ENCODE data around the gene ZBTB14.

ZBTB14 gene, protein sequence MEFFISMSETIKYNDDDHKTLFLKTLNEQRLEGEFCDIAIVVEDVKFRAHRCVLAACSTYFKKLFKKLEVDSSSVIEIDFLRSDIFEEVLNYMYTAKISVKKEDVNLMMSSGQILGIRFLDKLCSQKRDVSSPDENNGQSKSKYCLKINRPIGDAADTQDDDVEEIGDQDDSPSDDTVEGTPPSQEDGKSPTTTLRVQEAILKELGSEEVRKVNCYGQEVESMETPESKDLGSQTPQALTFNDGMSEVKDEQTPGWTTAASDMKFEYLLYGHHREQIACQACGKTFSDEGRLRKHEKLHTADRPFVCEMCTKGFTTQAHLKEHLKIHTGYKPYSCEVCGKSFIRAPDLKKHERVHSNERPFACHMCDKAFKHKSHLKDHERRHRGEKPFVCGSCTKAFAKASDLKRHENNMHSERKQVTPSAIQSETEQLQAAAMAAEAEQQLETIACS

DNA sequence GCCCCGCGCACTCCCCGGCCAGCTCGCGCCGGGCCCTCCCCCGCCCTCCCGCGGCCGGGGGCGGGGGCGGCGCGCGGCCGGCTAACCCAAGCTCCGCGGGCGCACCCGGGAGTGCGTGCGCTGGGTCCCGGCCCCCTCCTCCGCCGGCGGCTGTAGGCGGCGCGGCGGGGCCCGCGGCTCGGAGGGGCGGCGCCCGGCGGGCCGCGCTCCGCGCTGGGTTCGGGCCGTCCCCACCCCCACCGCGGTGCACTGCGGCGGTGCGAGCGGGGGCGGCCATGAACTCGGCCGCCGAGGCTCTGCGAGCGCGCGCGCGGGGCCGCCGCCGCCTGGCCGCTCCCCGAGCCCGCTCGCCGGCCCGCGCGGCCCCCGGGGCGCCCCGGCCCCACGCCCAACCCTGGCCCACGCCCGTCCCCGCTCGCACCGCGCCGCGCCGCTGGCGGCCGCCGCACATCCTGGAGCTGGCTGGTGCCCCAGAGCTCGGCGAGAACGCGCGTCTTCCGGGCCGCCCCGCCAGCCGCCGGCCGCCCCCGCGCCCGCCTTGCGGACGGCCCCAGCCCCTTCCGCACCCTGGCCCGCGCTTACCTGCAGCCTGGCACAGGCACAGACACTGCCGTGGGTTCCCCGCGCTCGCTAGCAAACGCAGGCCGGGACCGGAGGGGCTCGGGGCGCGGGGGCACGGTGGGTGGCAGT lies at the start of gene ZBTB14:
Gene ZBTB14, minus strand, starts transcription at position 496 of the 690 bp plus-strand sequence. CDS start 2,480 bp downstream, outside the sequence.
- peak; percentile 70 for DNase-seq

DNA sequence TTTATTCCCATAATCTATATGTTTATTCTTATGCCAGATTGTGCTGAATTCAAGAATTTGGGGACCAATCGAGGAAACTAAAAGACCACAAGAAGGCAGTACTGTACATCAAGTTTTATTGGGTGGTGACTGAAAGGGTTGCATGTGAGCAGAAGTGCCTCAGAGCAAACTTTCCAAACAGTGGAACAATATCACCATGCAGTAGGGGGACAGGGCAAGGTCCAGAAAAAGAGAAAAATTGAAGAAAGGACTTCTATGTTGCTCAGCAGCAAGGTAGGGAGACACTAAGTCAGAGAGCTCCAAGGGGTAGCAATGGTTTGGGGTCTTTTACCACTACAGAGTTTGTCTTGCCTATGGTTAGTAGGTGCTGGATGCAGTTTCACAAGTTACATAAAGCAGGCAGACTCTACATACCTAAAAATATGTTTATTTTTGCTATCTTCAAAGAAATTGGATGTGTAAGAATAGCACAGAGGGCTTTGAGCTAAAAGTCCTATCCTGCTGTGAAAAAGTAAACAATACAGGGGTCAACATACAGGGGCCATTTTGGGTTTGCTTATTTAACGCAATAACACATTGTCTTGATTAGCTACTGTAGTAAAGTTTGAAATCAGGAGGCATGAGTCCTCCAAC lies 43.8 kb upstream of the ZBTB14 start:
- DNase-seq, result no peak

DNA sequence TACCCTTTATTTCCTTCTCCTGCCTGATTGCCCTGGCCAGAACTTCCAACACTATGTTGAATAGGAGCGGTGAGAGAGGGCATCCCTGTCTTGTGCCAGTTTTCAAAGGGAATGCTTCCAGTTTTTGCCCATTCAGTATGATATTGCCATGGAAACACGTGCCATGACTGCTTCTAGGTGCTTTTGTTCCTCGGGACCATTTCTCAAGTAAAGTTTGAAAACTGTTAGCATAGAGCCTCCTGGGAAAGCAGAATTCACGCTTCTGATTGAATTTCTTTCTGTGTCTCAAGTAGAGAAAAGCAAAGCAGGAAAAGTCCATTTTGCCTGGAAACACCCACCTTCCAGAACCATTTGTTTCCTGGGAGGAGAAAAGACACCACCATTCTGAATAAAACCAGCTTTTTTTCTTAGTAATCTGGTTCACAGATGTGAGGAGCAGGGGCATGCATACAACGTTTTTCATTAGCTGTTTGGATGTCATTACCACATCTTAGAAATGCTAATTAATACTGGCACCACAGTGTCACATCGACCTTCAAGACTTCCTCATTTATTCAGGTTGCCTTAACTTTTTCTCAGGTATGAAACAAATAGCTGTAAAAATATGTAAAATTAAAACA lies 39.0 kb upstream of the ZBTB14 start:
- DNase-seq, result no peak

DNA sequence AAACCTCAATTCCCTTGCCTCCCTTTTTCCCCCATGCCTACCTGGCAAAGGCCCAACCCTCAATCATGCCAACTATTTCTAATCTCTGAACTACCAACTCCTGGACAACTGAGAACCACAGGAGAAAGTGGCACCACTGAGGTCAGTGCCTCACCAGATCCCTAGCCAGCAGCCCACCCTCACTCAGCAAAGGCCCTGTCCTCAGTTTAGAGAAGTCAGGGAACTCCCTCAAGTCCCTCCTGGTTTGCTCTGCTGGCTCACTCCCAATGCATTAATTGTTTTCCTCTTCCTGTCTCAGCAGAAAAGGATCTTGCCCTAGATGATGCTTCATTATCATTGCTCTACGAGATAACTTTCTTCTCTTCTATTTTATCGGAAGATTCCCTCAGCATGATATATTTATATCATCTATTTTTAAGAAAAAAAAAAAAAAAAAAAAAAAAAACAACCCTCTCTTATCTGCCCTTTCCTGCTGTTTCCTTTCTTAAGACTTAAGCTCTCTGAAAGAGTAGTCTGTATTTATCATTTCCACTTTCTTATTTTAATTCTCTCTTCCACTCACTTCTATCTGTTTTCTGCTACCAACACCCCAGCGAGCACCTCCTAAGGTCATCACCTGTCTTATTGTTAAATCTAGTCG lies 22.7 kb upstream of the ZBTB14 start:
- no peak for DNase-seq

DNA sequence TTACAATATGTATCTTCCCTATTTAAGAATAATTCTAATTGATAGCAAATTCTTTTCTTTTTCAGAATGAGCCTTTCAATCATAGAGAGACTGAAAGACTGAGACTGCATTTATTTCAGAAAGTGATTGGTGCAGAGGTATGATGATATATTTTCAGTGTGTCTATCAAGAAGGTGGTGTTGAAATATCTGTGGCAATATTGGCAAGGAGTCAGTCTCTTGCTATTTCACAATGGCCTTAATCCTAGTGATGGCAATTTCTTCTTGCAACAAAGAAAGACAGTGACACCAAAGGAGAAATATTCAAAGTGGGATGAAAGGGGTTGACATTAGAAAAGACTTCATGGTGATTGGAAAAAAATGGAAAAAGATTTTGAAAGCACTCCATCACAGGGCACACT lies 21.7 kb upstream of the ZBTB14 start:
- DNase-seq, result no peak

DNA sequence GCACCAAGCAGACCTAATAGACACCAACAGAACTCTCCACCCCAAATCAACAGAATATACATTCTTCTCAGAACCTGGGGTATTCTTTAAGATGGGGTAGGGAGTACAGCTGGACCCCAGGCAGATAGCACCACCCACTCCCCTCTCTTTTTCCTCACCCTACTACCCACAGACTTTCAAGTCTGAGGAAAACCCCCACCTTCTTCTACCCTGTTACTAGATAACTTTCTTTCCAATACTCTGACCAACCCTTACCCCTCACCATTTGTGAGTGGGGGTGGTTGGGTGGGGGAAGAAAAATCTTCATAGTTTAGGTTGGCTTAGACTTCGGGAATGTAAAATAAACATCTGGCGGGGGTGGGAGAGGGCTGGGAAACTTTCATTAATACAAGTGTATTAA lies 20.3 kb upstream of the ZBTB14 start:
- DNase-seq, result no peak

DNA sequence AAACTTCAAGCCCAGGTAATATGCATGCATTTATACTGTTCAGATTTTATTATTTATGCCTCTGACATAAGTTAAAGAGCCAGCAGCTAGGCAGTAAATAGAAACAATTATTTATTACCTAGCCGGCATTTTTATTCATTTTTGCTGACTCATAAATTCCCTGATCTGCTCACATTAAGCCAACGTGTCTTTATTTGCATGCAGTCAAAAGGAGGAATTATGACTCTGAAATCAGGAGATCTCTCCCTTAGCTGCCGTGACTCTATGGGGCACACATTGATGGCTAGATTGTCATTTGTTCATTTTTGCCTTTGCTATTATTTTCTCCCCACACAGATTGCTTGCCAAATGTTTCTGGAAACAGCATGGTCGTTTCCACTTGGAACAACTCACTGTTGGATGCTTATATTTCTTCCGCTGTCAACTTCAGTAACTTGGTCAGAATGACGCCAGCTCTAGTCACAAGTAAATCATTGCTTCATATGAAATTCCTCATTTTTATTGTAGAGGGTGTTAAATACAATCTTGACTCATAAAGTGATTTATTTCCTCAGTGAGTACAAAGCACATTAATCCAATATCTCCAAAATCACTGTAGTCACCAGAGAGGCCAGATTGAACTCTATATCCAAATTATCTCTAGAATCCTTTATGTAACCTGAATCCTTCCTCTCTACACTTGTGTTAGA lies 15.9 kb upstream of the ZBTB14 start:
- no peak for DNase-seq

DNA sequence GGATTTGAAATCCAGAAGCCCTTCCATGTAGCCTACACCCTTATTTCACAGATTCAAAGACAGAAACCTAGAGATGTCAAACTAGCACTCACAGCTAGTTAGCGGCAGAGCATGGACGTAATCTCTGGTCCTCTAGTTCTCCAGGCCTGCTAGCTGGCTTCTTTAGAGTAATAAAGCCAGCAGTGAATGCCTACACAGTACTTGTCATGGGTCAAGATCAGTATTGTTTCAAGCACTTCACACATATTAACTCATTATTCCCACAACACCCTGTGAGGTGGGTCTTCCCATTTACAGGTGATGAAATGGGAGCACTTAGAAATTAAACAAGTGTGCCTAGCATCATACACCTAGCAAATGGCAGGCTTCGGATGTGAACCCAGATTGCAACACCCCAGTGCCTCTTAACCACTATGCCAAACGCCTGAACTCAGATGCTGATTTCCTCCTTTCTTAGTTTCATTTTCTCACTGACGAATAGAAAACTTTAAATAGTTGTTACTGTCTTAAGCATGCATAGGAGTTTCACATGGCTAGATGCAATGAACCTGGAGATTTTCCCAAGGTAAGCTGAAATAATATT lies 14.5 kb upstream of the ZBTB14 start:
- peak; percentile 32 for DNase-seq

DNA sequence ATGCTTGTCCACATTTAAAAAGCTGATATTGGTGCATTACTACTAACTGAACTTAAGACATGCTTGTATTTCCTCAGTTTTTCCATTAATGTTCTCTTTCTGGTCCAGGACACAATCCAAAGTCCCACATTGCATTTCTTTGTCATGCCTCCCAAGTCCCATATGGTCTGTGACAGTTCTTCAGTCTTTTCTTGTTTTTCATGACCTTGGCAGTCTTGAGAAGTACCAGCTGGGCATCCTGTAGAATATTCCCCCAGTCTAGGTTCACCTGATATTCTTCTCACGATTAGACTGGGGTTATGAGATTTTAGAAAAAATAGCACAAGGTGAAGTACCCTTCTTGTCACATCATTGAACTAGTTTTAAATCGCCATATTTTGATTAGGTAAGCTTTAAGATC lies 10.3 kb upstream of the ZBTB14 start:
- DNase-seq, result no peak

DNA sequence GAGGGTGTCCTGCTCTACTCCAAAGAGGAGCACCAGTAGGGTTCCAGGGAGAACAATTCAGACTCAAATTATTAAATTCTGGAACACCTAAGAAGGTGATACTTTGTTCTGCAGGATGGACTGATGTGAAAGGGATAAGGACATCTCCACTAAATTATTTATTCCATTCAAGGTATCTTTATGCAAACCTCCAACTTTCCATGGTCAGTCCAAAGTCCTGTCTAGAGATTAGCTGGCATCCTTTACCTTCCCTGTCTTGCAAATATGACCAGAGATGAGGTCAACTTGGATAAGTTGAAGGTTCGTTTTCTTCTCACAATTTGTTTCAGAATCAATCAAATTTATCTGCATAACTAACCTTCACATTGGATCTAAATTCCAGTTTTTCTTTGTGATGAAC lies 8.7 kb upstream of the ZBTB14 start:
- no peak for DNase-seq

DNA sequence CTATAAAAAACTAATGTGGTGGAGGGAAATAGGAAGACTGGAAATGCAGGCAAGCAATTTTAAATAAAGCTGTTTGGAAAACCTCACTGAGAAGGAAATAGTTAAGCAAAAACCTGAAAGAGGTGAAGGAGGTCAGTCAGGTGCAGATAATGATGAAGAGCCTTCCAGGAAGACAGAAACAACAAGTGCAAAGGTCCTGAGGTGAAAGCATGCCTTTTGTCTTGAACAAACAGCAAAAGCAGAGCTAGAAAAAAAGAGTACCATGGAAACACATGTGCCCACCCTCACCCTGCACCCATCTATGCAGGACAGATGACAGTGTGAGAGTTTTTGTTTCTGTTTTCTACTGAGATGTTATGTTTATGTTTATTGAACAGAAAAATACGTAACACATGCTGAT lies 8.1 kb upstream of the ZBTB14 start:
- DNase-seq, result no peak

DNA sequence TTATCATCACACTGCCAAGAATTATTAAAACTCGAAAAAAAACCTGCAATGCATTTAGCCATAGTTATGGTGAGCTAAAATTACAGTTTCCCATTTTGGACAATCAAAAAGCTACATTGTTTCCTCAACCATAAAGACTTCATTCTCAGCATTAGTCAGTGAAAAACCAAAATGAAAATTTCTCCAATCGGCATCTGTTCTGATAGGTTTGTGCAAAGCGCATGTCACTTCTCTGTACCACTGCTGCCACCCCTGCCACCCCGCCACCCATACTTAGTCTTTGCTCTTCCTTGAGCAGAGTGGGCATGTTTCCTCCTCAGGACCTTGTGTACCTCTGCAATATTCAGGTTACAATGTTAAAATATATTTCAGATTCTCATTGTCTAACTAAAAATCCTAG lies 7.1 kb upstream of the ZBTB14 start:
- DNase-seq, result no peak

DNA sequence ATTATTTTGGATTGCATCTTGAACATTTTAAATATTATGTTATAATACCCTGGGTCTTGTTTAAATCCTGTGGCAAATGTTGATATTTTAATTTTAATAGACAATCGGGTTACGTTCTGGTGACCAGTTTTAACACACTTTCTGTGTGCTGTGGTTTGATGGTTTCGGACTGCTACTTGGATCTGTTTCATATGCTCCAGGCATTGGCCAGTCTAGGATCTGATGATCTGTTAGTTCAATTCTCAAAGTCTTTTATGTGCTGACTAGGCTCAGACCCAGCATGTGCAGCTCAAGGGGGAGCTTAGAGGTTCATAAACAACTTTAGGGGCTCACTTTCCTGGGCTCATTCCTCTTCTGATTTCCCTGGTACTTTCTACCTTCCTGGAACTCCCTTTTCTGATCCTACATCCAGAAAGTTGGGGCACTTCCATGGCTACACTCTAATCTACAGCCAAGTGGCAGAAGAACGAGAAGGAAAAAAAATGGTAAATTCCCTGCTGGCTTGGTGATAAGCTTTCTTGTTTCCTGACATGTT lies 5.0 kb upstream of the ZBTB14 start:
- DNase-seq, result no peak

DNA sequence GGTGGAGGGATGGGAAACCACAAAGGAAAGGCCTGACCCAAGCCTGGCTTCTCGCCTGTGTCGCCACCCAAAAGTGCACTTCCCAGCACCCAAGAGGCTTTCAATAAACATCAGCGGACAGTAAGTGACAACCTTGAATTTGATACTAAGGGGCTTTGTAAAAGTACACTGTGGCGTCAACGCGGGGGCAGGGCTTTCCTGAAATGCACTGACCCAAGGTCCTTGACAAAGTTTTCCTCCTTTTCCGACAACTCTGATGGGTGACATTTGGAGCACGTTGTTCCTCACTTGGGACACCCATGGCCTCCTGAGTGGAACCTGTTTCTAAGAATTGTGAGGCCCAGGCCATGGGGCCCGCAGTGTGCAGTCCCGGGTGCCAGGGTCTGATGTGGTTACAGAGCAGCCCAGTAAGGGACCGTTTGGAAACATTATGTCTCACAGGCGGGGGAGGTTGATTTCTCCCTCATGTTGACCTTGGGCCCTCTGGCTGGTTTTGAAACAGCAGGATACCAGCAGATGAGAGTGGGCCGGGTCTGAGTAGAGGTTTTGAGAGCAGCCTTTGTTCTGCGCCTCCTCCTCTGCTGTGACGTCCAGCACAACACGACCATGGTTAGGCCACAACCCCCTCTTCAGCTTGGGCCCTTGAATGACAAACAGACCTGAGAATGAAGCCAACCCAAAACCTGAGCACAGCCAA lies 2.8 kb upstream of the ZBTB14 start:
- no peak for DNase-seq

DNA sequence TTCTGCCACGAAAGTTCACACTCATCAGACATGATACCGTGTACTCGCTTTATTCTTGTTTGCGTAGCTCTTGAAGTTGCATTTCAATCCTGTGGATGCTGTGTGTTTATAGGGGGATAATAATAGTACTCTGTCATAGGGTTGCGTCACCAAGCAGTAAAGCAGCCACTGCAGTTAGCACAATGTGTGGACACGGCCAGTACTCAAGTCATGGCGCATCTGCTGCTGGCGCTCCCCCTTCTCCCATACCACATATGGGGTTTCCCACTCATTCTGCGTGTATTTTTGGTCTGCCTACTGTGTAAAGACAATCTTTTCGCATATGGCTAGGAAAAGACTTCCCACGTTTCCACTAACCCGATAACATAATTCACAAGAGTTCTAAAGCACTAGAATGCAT lies 2.1 kb upstream of the ZBTB14 start:
- no peak for DNase-seq

DNA sequence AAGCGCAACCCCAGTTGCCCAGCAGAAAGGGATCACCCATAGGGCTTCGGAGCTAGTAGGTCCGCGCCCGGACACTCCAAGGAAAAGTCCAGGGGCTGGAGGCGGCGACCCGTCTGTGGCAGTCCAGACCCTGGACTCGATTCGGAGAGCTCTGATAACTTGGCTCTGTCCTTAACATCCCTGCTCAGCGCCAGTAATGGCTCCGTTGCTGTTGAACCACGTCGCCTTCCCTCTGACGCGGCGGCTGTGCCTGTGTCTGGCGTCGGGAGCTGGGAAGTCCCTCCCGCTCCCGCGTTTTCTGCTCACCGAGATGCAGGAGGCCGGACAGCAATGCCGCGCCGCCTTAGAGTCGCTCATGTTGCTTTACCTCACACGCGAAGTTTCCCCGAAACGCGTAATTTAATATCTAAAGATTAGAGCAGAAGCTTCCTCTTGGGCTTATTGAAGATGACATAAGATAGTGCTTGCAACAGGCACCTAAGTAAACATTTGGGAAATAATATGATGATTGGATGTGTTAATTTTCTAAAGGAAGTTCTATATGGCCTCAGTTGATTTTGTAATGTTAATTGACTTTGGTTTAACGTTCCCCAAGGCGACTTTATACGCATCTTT lies 1.3 kb upstream of the ZBTB14 start:
- DNase-seq, result peak; percentile 68

DNA sequence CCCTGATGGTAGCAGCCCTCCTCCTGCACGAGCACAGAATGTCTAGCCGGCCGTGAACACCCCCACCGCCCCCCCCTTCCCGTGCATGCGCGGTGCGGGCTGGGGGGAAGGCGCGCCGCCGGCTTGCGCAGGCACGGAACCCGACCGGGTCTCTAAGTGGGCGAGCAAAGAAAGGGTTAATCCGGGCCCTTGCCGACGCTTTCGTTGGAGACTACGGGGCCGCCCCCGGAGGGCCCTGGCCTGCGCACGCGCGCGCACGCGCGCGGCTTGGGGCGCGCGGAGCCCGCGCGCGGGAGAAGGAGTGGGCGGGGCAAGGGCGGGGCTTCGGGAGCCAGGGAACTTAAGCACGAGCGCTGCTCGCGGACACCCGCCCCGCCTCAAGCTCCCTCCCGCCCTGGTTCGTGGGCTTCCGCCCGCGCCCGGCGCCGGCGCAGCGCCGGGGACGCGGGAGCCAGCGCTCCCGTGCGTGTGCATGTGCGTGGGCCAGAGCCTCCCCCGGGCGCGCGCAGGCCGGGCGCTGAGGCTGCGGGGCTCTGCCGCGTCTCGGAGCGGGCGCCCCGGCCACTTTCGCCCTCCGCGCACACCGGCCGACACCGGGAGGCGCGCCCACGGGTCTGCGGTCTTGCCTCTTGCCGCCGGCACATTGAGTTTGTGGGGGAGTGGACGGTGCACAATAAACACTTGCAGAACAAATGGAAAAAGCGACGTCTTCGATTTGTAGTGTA lies 617 bp upstream of the ZBTB14 start:
- DNase-seq, result peak; percentile 96

DNA sequence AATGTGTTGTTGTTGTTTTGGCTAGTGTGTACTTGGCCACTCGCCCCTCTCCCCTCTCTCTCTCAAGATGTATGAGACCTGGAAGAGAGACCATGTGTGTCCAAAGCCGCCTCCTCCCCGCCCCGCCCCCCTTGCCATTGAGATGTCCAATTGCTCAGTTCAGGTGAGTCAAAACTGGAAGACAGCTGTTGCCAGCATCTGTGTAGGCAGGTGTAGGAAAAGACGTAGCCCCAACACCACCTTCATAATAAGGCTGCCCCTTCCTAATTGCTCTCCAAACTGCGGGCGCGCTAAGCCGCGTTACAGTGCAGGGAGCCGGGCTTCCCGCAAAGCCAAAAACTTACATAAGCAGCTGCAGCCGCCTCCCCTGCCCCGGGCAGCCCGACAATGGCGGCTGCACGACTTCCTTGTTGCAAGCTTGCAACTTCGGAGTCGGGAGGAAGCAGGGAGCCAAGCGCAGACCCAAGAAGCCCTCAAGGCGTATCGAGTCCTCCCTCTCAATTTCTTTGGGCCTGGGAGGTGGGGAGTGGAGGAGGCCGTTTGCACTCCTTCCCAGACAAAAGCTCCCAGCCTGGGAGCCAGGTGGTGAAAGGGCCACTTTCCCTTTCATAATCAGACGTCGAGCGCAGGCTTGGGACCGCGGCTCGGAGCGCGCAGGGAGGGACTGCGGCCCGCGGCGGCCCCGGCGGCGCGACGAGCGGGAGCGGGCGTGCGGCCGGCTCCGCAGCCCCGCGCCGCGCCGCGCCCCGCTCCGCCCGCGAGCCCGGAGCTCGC lies 882 bp downstream of the ZBTB14 start:
- DNase-seq, result peak; percentile 61

DNA sequence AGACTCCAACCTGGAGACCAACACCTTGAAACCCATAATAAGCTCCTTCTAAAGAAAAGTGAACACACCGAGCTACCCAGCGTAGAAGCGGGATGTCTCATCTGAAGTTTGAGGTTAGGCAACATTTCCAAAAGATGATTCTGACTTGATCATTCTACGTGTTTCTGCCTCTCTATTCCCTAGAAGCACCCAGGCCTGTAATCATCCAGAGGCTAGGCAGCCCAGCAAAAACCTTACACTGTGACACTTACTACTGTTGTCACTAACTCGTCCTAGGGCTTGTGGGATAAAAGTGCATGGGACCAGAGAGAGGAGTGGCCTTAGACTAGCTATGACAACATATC lies 1.4 kb downstream of the ZBTB14 start:
- DNase-seq, result no peak

All from CD4-positive, alpha-beta T cell treated with Interleukin-15 for 1 hour (primary cell).